A549 (cell line): ENCODE data around the gene TRIM65. TPM values are rescaled to one million over a fixed set of nuclear protein-coding genes. Genes with fewer than 3 reads are reported as not detected.
A peak's percentile ranks its signal among the peaks of the same experiment; 100 is the strongest.

Experiments used
- ATAC-seq, 2 experiments: fragments of 200-7000 bp in 1 of 2; fragments of >200 bp in 1 of 2; cut with Nextera tagmentation in 1 of 2; cut with Tn5 transposase in 1 of 2; 3 replicates each; pipeline versions ENCODE4 v1.8.0 to v1.9.1; 2018 to 2020; ENCODE audit warnings: mild to moderate bottlenecking in 1 of 2, moderate library complexity in 1 of 2
- CTCF ChIA-PET: fragments of 300-600 bp; sonication (Branson Sonifier 250); formaldehyde crosslinking; extraction: SDS; loops from one replicate; lab custom pipeline; 2021; ENCODE audit warnings: antibody characterized with exemption, inconsistent platforms; lab: Yijun Ruan, JAX
- POLR2A ChIA-PET: fragments of 350-600 bp; formaldehyde crosslinking; extraction: SDS; loops from one replicate; lab custom pipeline; 2021; ENCODE audit warnings: antibody characterized with exemption, inconsistent platforms; lab: Yijun Ruan, JAX
- DNase-seq, 2 experiments: peaks; one replicate each; pipeline versions ENCODE4 v3.0.0 to v3.0.0-alpha.2; 2011 to 2016; ENCODE audit warnings: low read depth in 1 of 2, low spot score in 1 of 2
- FAIRE-seq: peaks from 2 replicates; lab custom pipeline; 2011; peaks lifted over from hg19 to GRCh38; lab: Jason Lieb, UNC
- H3K27ac ChIP-seq, 2 experiments: fragments of >200 bp; sonication (Bioruptor Twin); formaldehyde crosslinking; 3 replicates each; pipeline ENCODE4 v1.5.1; 2016 to 2017
- H3K4me1 ChIP-seq: fragments of >200 bp; sonication (Bioruptor Twin); formaldehyde crosslinking; 3 replicates; pipeline ENCODE4 v1.6.1; 2016
- H3K4me2 ChIP-seq: fragments of >200 bp; sonication (Bioruptor Twin); formaldehyde crosslinking; 3 replicates; pipeline ENCODE4 v1.6.1; 2016
- H3K4me3 ChIP-seq: fragments of >200 bp; sonication (Bioruptor Twin); formaldehyde crosslinking; 3 replicates; pipeline ENCODE4 v1.5.1; 2016
- H3K9me3 ChIP-seq: fragments of >200 bp; sonication (Bioruptor Twin); formaldehyde crosslinking; 3 replicates; pipeline ENCODE4 v1.6.1; 2016
- CBX2 ChIP-seq: fragments of 200-600 bp; sonication (generic); IDR thresholded peaks from 2 replicates; pipeline ENCODE4 v1.6.1; 2016; ENCODE audit warnings: low read depth, mild to moderate bottlenecking, borderline replicate concordance
- CBX8 ChIP-seq: fragments of 200-600 bp; sonication (generic); IDR thresholded peaks from 2 replicates; pipeline ENCODE4 v1.6.1; 2016
- CEBPB ChIP-seq, 2 experiments: fragments of >200 bp in 1 of 2; sonication (Bioruptor Twin) in 1 of 2; formaldehyde crosslinking in 1 of 2; IDR thresholded peaks; 2 replicates each; pipeline ENCODE4 v1.6.1; 2012 to 2016
- CHD2 ChIP-seq: fragments of 150-350 bp; IDR thresholded peaks from 2 replicates; pipeline ENCODE4 v1.6.1; 2014; ENCODE audit warnings: low read length; ENCODE audit not compliant: partially characterized antibody
- CHD4 ChIP-seq: fragments of 200-600 bp; sonication (generic); IDR thresholded peaks from 2 replicates; pipeline ENCODE4 v1.6.1; 2016; ENCODE audit warnings: antibody characterized with exemption, mild to moderate bottlenecking, borderline replicate concordance
- EHF ChIP-seq: fragments of 250-450 bp; sonication (Bioruptor Pico); IDR thresholded peaks from 2 replicates; pipeline ENCODE4 v1.5.0; 2020; ENCODE audit warnings: mild to moderate bottlenecking
- EHMT2 ChIP-seq: fragments of 200-600 bp; sonication (generic); IDR thresholded peaks from 2 replicates; pipeline ENCODE4 v1.6.1; 2016; ENCODE audit warnings: antibody characterized with exemption, low read depth, mild to moderate bottlenecking, moderate library complexity
- EP300 ChIP-seq, 2 experiments: fragments of >200 bp; sonication (Bioruptor Twin); formaldehyde crosslinking; IDR thresholded peaks; 2 replicates in 1 of 2; 3 replicates in 1 of 2; pipeline ENCODE4 v1.6.1; 2016 to 2017
- ESRRA ChIP-seq: fragments of 150-350 bp; IDR thresholded peaks from 2 replicates; pipeline ENCODE4 v1.6.1; 2014; ENCODE audit warnings: mild to moderate bottlenecking, low read length, borderline replicate concordance
- FOSB ChIP-seq: fragments of 250-450 bp; sonication (Bioruptor Pico); IDR thresholded peaks from 2 replicates; pipeline ENCODE4 v1.5.0; 2020; ENCODE audit warnings: mild to moderate bottlenecking, moderate library complexity
- FOSL2 ChIP-seq, 2 experiments: fragments of 450-650 bp in 1 of 2; fragments of >200 bp in 1 of 2; sonication (Bioruptor Twin) in 1 of 2; formaldehyde crosslinking; IDR thresholded peaks; 2 replicates each; pipeline versions ENCODE4 v1.5.0 to v1.6.1; 2016 to 2020; ENCODE audit warnings: mild to moderate bottlenecking in 1 of 2, moderate library complexity in 1 of 2
- HOXB13 ChIP-seq: fragments of 250-450 bp; sonication (Bioruptor Pico); IDR thresholded peaks from 2 replicates; pipeline ENCODE4 v1.5.0; 2020; ENCODE audit warnings: low read depth, mild to moderate bottlenecking, moderate library complexity
- JUNB ChIP-seq: fragments of >200 bp; sonication (Bioruptor Twin); formaldehyde crosslinking; IDR thresholded peaks from 2 replicates; pipeline ENCODE4 v1.6.1; 2016
- KDM1A ChIP-seq: fragments of 200-600 bp; sonication (generic); IDR thresholded peaks from 2 replicates; pipeline ENCODE4 v1.6.1; 2016; ENCODE audit warnings: low read depth, mild to moderate bottlenecking
- MAZ ChIP-seq: fragments of 150-350 bp; IDR thresholded peaks from 2 replicates; pipeline ENCODE4 v1.6.1; 2014; ENCODE audit warnings: antibody characterized with exemption, low read depth, low read length, borderline replicate concordance
- MYC ChIP-seq: IDR thresholded peaks from 2 replicates; pipeline ENCODE4 v1.6.1; 2012; ENCODE audit warnings: mild to moderate bottlenecking, inconsistent platforms, low read length, improper control_type of control experiment, borderline replicate concordance
- PHF8 ChIP-seq: fragments of 200-600 bp; sonication (generic); IDR thresholded peaks from 2 replicates; pipeline ENCODE4 v1.6.1; 2016; ENCODE audit warnings: low read depth, mild to moderate bottlenecking, antibody characterized with exemption, moderate library complexity, borderline replicate concordance
- POLR2AphosphoS2 ChIP-seq: conservative IDR thresholded peaks from 2 replicates; pipeline ENCODE4 v1.6.1; 2012; ENCODE audit warnings: low read length, improper control_type of control experiment, inconsistent platforms
- TFCP2L1 ChIP-seq: fragments of 250-450 bp; sonication (Bioruptor Pico); IDR thresholded peaks from 2 replicates; pipeline ENCODE4 v1.5.0; 2021; ENCODE audit warnings: mild to moderate bottlenecking
- ZC3H11A ChIP-seq: fragments of 450-650 bp; IDR thresholded peaks from 2 replicates; pipeline ENCODE4 v1.6.1; 2014; ENCODE audit warnings: antibody characterized with exemption, mild to moderate bottlenecking
- ZNF302 ChIP-seq: fragments of 250-450 bp; sonication (Bioruptor Pico); IDR thresholded peaks from 2 replicates; pipeline ENCODE4 v1.9.0; 2021; ENCODE audit warnings: inconsistent platforms, mild to moderate bottlenecking, moderate library complexity
- WGBS: methylation state at CpG from one replicate; pipeline ENCODE4 v1.1.6; 2017; ENCODE audit errors: missing lambda C conversion rate; 5-methylcytosine and 5-hydroxymethylcytosine counted together
- polyA plus RNA-seq, 4 experiments: library from polyadenylated mRNA; depleted of rRNA in 3 of 4; stranded (reverse); fragments of >200 nt; fragmentation: RNase III in 1 of 4; extraction: RNeasy Plus Mini Kit Qiagen cat#74134 plus additional on column Dnase treatment in 1 of 4; gene quantifications; 2 replicates in 3 of 4; 3 replicates in 1 of 4; pipeline ENCODE4 v1.2.3, GENCODE V29; 2011 to 2017
- TF ChIP-seq, protein P1 (sequence below): IDR thresholded peaks from 2 replicates; pipeline ENCODE4 v1.6.1; 2012
- TF ChIP-seq, protein P2 (sequence below): fragments of >200 bp; sonication (Bioruptor Twin); formaldehyde crosslinking; IDR thresholded peaks from 3 replicates; pipeline ENCODE4 v1.6.1; 2016
- TF ChIP-seq, protein P3 (sequence below): fragments of 250-450 bp; sonication (Bioruptor Pico); IDR thresholded peaks from 2 replicates; pipeline ENCODE4 v1.5.0; 2021; ENCODE audit warnings: mild to moderate bottlenecking, moderate library complexity, borderline replicate concordance

The TRIM65 gene
- polyA plus RNA-seq, 2 of the 4 experiments (the other 2 are of a cell fraction), result 13.5 to 30.2 TPM

DNA sequence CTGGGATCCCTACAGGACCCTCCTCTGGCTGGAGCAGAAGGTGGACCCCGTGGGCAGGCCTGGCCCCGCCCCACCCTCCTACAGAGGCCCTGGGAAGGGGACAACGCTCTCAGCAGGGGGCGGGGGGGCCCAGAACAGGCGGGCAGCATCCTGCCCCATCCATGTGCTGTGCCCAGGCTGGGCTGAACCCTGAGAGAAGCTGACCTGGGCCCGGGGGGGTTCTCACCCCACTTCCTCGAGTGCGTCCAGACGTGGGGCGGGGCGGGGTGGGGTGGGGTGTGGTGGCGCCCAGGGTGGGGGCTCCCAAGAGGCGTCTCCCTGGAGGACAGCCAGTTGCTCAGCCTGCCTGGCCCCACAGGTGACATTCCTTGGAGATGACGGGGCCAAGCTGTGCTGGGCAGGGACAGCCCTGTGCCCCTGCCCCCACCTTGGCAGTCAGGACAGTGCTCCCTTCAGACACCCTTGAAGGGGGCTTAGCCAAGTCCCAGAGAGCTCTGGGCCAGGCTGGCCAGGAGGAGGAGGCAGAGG lies 52.2 kb downstream of the TRIM65 start:
- no peak for TF ChIP-seq CHD4
- TF ChIP-seq FOSB (CRISPR knock-in tag), result no peak
- TF ChIP-seq, protein P1, sequence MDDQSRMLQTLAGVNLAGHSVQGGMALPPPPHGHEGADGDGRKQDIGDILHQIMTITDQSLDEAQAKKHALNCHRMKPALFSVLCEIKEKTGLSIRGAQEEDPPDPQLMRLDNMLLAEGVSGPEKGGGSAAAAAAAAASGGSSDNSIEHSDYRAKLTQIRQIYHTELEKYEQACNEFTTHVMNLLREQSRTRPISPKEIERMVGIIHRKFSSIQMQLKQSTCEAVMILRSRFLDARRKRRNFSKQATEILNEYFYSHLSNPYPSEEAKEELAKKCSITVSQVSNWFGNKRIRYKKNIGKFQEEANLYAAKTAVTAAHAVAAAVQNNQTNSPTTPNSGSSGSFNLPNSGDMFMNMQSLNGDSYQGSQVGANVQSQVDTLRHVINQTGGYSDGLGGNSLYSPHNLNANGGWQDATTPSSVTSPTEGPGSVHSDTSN, result no peak
- TF ChIP-seq POLR2AphosphoS2, result no peak
- no peak for TF ChIP-seq FOSL2 (IDR thresholded peaks at IDR 0.05)
- TF ChIP-seq FOSL2 (CRISPR knock-in tag; IDR thresholded peaks at IDR 0.05), result peak; percentile 73
- no peak for TF ChIP-seq HOXB13
- ChIA-PET POLR2A (interaction anchor here (1.0 to 4.4 kb wide), 2 partner anchors 10 to 65 kb away, joined by 8 to 23 read pairs; partner anchors contain the start of gene WBP2), CTCF (interaction anchor here (0.7 to 37.0 kb wide), 16 partner anchors 12 to 156 kb away, joined by 3 to 691 read pairs (median 4); partner anchors contain the start of genes CDK3, GALK1, TRIM47 and TRIM65)
- Histone ChIP-seq H3K4me1 (peaks cover 43% of the 10 kb centered on the region), H3K9me3 (no peaks in the 10 kb centered on the region), H3K4me2 (peak overlapping the region; percentile 60), H3K4me3 (peak overlapping the region; percentile 5; the same call in 1 of the 3 replicates), H3K27ac (peak overlapping the region; percentile 79 to 89)
- FAIRE-seq, result no peak
- DNase-seq, result peak; percentile 75 to 76
- ATAC-seq, result peak; percentile 25 to 42
- 60% methylated on average over 1 of the region's 14 CpGs for WGBS

DNA sequence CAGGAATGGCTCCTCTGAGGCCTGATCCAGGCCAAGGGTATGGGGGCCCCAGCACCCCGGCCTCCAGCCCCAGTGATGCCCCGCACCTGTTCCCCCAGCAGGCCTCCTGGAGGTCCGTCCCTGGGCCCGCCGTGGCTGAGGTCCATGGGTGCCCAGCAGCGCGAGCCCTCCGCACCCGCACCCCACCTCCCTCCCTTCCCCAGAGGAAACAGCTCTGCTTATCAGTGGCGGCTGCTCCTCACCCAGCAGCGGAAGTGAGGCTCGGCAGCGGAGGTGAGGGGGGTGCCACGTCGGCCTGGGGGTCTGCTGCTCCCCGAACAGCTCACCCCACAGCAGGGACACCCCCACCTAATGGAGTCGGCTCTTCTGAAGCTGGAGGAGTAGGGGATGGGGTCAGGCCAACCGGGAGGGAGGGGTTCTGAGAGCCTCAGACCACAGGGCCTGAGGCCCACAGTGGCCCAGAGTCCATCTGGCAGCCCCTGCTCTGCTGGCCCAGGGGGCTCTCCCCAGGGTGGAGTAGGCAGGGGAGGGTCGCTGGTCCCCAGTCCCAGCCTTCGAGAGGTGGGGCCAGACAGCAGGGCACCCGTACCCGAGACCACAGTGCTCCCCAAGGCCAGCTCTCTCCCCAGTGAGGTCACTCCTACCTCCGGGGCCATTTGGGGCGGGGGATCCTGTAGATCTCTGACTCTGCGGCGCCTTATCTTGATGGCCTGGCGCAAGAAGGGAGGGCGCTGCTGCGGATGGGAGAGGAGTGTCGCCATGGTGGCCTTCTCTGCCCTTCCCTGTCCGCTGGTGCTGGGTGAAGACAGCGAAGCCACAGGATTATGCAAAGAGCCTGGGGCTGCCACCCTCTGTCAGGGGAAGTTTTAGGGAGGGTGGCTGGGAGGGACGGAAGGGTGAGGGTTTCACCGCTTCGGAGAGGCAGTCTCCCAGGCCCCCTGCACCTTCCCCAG lies 52.9 kb downstream of the TRIM65 start, which contains the start of gene UNC13D:
UNC13D (minus strand) TSS at position 828 of the 953 bp plus-strand sequence; CDS start at position 761, 67 bp downstream.
- ChIA-PET CTCF (interaction anchor here (0.7 to 37.0 kb wide), 12 partner anchors 12 to 157 kb away, joined by 3 to 691 read pairs (median 5); partner anchors contain the start of genes CDK3, GALK1, TRIM47 and WBP2), POLR2A (interaction anchor here (1.0 to 4.4 kb wide), 2 partner anchors 64 kb away, joined by 5 to 23 read pairs; a partner anchor contains a TSS)
- Histone ChIP-seq H3K4me3 (peak within 1 kb of the TSS; percentile 5; the same call in 1 of the 3 replicates), H3K4me1 (peaks cover 43% of the 10 kb centered on the region), H3K9me3 (no peaks in the 10 kb centered on the region), H3K4me2 (peak within 1 kb of the TSS; percentile 60), H3K27ac (peak within 1 kb of the TSS; percentile 79 to 89)
- WGBS, result 72% methylated on average over 29 of the region's 35 CpGs
- TF ChIP-seq PHF8, result no peak
- TF ChIP-seq CHD4, result no peak
- TF ChIP-seq, protein P2, sequence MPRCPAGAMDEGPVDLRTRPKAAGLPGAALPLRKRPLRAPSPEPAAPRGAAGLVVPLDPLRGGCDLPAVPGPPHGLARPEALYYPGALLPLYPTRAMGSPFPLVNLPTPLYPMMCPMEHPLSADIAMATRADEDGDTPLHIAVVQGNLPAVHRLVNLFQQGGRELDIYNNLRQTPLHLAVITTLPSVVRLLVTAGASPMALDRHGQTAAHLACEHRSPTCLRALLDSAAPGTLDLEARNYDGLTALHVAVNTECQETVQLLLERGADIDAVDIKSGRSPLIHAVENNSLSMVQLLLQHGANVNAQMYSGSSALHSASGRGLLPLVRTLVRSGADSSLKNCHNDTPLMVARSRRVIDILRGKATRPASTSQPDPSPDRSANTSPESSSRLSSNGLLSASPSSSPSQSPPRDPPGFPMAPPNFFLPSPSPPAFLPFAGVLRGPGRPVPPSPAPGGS, result no peak
- TF ChIP-seq CBX2, result no peak
- no peak for TF ChIP-seq EHF (CRISPR knock-in tag)
- no peak for TF ChIP-seq MYC
- TF ChIP-seq EP300 (IDR thresholded peaks at IDR 0.05), result no peak
- DNase-seq (no peak), ATAC-seq (peak; percentile 2 to 7; a peak in 2 of 6 replicates), FAIRE-seq (no peak)

DNA sequence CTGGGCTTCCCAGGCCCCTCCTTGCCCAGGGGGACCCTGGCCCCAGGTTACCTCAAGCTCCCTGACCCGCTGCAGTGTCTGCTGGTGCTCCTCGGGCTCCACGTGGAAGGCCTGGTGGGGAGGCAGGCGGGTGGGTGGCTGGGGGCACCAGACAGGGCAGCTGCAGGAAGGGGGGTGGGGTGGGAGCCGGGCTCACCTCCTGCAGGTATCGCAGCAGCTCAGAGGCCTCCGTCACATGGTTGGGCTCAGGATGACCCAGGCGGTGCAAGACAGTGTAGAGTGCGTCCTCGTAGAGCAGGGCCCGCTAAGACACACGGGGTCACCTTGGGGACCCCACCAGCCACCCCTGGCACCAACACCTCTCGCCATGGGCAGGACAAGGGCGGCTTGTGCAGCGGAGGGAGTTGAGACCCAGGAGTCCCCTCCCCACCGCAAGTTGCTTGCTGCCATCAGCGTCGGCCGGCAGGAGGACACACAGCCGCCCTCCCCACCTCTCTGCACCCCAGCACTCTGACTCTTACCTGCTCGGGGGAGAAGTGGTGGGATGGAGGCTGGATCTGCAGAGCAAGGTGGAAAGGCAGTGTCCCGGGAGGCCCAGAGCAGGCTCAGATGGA lies 53.7 kb downstream of the TRIM65 start:
- CTCF ChIA-PET, result interaction anchor here (6.2 to 37.0 kb wide), 2 partner anchors 13 to 16 kb away, joined by 64 to 691 read pairs; partner anchors contain the start of gene WBP2
- 88% methylated on average over 18 of the region's 22 CpGs for WGBS
- peak overlapping the region; percentile 79 to 89; a peak in 3 of 6 replicates for H3K27ac ChIP-seq
- POLR2A ChIA-PET, result interaction anchor here (1.0 kb wide), 1 partner anchor 63 kb away, joined by 5 read pairs; no protein-coding TSS in a partner anchor
- no peak for TF ChIP-seq MAZ
- no peak for TF ChIP-seq JUNB
- TF ChIP-seq, protein P3, sequence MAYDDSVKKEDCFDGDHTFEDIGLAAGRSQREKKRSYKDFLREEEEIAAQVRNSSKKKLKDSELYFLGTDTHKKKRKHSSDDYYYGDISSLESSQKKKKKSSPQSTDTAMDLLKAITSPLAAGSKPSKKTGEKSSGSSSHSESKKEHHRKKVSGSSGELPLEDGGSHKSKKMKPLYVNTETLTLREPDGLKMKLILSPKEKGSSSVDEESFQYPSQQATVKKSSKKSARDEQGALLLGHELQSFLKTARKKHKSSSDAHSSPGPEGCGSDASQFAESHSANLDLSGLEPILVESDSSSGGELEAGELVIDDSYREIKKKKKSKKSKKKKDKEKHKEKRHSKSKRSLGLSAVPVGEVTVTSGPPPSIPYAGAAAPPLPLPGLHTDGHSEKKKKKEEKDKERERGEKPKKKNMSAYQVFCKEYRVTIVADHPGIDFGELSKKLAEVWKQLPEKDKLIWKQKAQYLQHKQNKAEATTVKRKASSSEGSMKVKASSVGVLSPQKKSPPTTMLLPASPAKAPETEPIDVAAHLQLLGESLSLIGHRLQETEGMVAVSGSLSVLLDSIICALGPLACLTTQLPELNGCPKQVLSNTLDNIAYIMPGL (CRISPR knock-in tag), result no peak
- no peak for TF ChIP-seq EHMT2
- TF ChIP-seq ESRRA, result no peak
- TF ChIP-seq KDM1A, result no peak
- no peak for TF ChIP-seq CEBPB (IDR thresholded peaks at IDR 0.05)
- no peak for TF ChIP-seq CHD2
- no peak for TF ChIP-seq ZC3H11A
- no peak for TF ChIP-seq EHF (CRISPR knock-in tag)
- no peak for TF ChIP-seq CBX8
- no peak for TF ChIP-seq ZNF302 (CRISPR knock-in tag)
- no peak for TF ChIP-seq TFCP2L1 (CRISPR knock-in tag)
- DNase-seq (no peak), ATAC-seq (no peak), FAIRE-seq (no peak)
- H3K4me2 ChIP-seq, result no peak overlapping the region
- no peaks in the 10 kb centered on the region for H3K9me3 ChIP-seq
- no peak overlapping the region for H3K4me3 ChIP-seq
- H3K4me1 ChIP-seq, result peaks cover 40% of the 10 kb centered on the region
